Sigmoid colon (tissue), 7 donors: ENCODE measurements around the gene NYNRIN. TPM values are rescaled to one million over a fixed set of nuclear protein-coding genes. Genes with fewer than 3 reads are reported as not detected.
"Not testable (repeated sequence)": the region's sequence is repeated elsewhere in the genome, so short reads cannot be mapped to it uniquely, and the experiment has no call there.

ENCODE experiments used
- DNase-seq: peaks from one replicate; pipeline ENCODE4 v3.0.0-alpha.2; 2019
- H3K27ac ChIP-seq, 4 donors: fragments of 200-600 bp; sonication (generic); one replicate each; pipeline ENCODE4 v1.5.1; 2016 to 2019; ENCODE audit warnings: mild to moderate bottlenecking in 1 of 4
- H3K27me3 ChIP-seq, 3 donors: fragments of 200-600 bp; sonication (generic); one replicate each; pipeline ENCODE4 v1.5.1; 2019; ENCODE audit warnings: mild to moderate bottlenecking in 1 of 3
- H3K36me3 ChIP-seq, 4 donors: fragments of 200-600 bp; sonication (generic); one replicate each; pipeline ENCODE4 v1.5.1; 2016 to 2019
- H3K4me1 ChIP-seq, 4 donors: fragments of 200-600 bp; sonication (generic); one replicate each; pipeline ENCODE4 v1.5.1; 2017 to 2019
- H3K4me3 ChIP-seq, 4 donors: fragments of 200-600 bp; sonication (generic); one replicate each; pipeline ENCODE4 v1.5.1; 2017 to 2019; ENCODE audit warnings: mild to moderate bottlenecking in 2 of 4, moderate library complexity in 1 of 4
- H3K9me3 ChIP-seq, 4 donors: fragments of 200-600 bp in 3 of 4; sonication (generic) in 3 of 4; one replicate each; pipeline versions ENCODE4 v1.5.1 to v1.6.1; 2013 to 2019
- EP300 ChIP-seq, 4 donors: sonication (generic); formaldehyde crosslinking; IDR thresholded peaks; one replicate each; pipeline ENCODE4 v1.6.1; 2017; ENCODE audit warnings: antibody characterized with exemption in 4 of 4
- POLR2A ChIP-seq, 2 donors: fragments of 450-650 bp; IDR thresholded peaks; one replicate each; pipeline ENCODE4 v1.6.1; 2016; ENCODE audit warnings: antibody characterized with exemption in 2 of 2, mild to moderate bottlenecking in 2 of 2, moderate library complexity in 2 of 2
- POLR2AphosphoS5 ChIP-seq, 4 donors: sonication (generic); formaldehyde crosslinking; IDR thresholded peaks; one replicate each; pipeline ENCODE4 v1.6.1; 2017; ENCODE audit warnings: antibody characterized with exemption in 4 of 4
- WGBS, 2 donors: extraction: QIAGEN DNeasy Blood & Tissue Kit; methylation state at CpG; one replicate each; pipeline ENCODE4 v1.1.7; 2013; 5-methylcytosine and 5-hydroxymethylcytosine counted together
- intact Hi-C: fragments of 100-400 bp; cut with DNase I; formaldehyde crosslinking; loops from one replicate; pipeline ENCODE4 v1.15.1; 2023
- polyA plus RNA-seq, 3 donors: library from polyadenylated mRNA; stranded (reverse); fragments of 200-250 nt; gene quantifications; one replicate each; pipeline ENCODE4 v1.2.3, GENCODE V29; 2013
- total RNA-seq, 4 donors: library from RNA; depleted of rRNA; stranded (reverse); fragments of >200 nt; gene quantifications; one replicate each; pipeline ENCODE4 v1.1.0, GENCODE V29; 2016
- TF ChIP-seq, protein P1 (sequence below), 4 experiments: fragments of 450-650 bp in 3 of 4; fragments of 200-600 bp in 1 of 4; IDR thresholded peaks; one replicate each; pipeline ENCODE4 v1.5.1; 2016 to 2019; ENCODE audit warnings: antibody characterized with exemption in 4 of 4, mild to moderate bottlenecking in 3 of 4, moderate library complexity in 2 of 4
- donor health status: healthy with polysubstance abuse.
- donor health status: Bipolar disorder and iron deficiency.
- donor health status: healthy.

Gene NYNRIN
- total and polyA plus RNA-seq, 7 donors, result 0.60 to 17.4 (median 6.8) TPM

DNA sequence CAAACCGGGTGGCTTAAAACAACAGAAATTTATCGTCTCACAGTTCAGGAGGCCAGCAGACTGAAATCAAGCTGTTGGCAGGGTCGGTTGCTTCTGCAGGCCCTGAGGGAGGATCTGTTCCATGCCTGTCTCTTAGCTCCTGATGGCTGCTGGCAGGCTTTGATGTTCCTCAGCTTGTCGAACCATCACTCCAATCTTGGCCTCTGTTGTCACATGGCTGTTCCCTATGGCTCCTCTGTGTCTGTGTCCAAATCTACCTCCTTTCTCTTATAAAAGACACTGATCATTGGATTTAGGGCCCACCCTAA lies 16.8 kb upstream of the NYNRIN start:
- Histone ChIP-seq H3K36me3 (peaks cover 0 to under 1% (median 0%) of the 10 kb centered on the region in 4 donors), H3K4me3 (no peak overlapping the region), H3K4me1 (peaks cover 0 to 6% (median 2%) of the 10 kb centered on the region in 4 donors), H3K27ac (no peak overlapping the region), H3K9me3 (no peaks in the 10 kb centered on the region), H3K27me3 (no peaks in the 10 kb centered on the region)
- no peak for DNase-seq
- intact Hi-C loops, result no loop called here
- TF ChIP-seq, protein P1, sequence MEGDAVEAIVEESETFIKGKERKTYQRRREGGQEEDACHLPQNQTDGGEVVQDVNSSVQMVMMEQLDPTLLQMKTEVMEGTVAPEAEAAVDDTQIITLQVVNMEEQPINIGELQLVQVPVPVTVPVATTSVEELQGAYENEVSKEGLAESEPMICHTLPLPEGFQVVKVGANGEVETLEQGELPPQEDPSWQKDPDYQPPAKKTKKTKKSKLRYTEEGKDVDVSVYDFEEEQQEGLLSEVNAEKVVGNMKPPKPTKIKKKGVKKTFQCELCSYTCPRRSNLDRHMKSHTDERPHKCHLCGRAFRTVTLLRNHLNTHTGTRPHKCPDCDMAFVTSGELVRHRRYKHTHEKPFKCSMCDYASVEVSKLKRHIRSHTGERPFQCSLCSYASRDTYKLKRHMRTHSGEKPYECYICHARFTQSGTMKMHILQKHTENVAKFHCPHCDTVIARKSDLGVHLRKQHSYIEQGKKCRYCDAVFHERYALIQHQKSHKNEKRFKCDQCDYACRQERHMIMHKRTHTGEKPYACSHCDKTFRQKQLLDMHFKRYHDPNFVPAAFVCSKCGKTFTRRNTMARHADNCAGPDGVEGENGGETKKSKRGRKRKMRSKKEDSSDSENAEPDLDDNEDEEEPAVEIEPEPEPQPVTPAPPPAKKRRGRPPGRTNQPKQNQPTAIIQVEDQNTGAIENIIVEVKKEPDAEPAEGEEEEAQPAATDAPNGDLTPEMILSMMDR (IDR thresholded peaks at IDR 0.05), result no peak
- TF ChIP-seq POLR2AphosphoS5 (IDR thresholded peaks at IDR 0.05), result peak in 1 of 4 donors; percentile 3
- WGBS, 2 donors, result 82 to 86% methylated on average over 4 of the region's 4 CpGs

DNA sequence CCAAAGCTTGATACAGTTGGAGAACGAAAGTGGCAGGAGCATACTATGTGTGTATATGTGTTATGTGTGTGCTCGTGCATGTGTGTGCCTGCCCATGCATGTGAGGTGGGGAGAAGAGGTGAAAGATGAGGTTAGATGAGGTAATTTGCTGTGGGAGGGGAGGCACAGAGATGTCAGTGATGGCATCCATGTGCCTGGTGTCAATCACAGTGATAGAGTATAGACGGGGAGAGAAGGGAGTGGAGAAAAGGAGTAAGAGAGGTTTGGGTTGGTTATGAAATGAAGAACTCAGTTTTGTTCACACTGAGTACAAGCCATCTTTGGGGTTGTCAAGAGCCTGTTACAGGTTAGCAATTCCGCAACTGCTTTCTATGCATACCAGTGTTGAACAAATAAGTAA lies 14.6 kb upstream of the NYNRIN start:
- Histone ChIP-seq H3K4me1 (peaks cover 0 to 3% (median 0%) of the 10 kb centered on the region in 4 donors), H3K27ac (no peak overlapping the region), H3K9me3 (no peaks in the 10 kb centered on the region), H3K27me3 (no peaks in the 10 kb centered on the region), H3K36me3 (no peaks in the 10 kb centered on the region), H3K4me3 (no peak overlapping the region)
- 91% methylated on average over 4 of the region's 4 CpGs for WGBS, 2 donors
- TF ChIP-seq POLR2AphosphoS5 (IDR thresholded peaks at IDR 0.05) (no peak), EP300 (IDR thresholded peaks at IDR 0.05) (no peak), POLR2A (IDR thresholded peaks at IDR 0.05) (no peak)
- TF ChIP-seq, protein P1 (IDR thresholded peaks at IDR 0.05), result no peak
- intact Hi-C loops, result no loop called here
- DNase-seq, result no peak

DNA sequence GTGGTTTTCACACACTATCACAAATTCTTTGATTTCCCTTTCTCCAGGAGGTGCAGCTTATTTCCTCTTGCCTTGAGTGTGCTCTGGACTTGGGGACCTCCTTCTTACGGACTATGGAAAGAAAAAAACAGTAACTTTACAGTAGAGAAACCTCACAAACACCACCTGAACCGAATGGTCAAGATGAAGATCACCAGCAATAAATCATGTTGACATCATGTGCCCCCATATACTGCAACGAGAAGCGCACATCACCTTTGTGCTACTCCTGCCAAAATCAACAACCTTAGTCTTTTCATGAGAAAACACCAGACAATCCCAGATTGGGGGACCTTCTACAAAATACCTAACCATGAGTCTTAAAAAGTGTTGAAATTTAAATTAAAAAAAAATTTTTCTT lies 13.3 kb upstream of the NYNRIN start:
- 68 to 77% methylated on average over 4 of the region's 4 CpGs for WGBS, 2 donors
- DNase-seq, result no peak
- Histone ChIP-seq H3K36me3 (no peaks in the 10 kb centered on the region), H3K4me1 (peaks cover 0 to 3% (median 0%) of the 10 kb centered on the region in 4 donors), H3K4me3 (no peak overlapping the region), H3K9me3 (no peaks in the 10 kb centered on the region), H3K27ac (no peak overlapping the region), H3K27me3 (no peaks in the 10 kb centered on the region)
- intact Hi-C loops, result no loop called here
- no peak for TF ChIP-seq POLR2AphosphoS5 (IDR thresholded peaks at IDR 0.05)
- no peak for TF ChIP-seq EP300 (IDR thresholded peaks at IDR 0.05)
- TF ChIP-seq POLR2A (IDR thresholded peaks at IDR 0.05), result no peak
- TF ChIP-seq, protein P1 (IDR thresholded peaks at IDR 0.05), result no peak

DNA sequence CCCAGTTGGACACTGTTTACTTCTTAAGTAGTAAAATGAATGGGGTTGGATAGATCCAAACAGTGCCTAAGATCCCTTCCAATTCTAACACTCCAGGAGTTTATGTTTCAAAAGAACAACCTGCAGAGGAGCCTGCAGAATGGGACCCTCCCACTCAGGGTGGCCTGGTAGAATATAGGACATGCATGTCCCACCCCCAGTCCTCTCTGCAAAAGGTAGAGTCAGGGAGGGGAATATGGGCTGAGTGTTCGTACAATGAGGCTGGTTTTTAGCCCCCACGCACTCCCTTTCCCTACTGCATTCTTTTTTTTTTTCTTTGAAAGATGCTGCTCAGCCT lies 11.8 kb upstream of the NYNRIN start:
- no peak for DNase-seq
- H3K4me1 ChIP-seq, result no peaks in the 10 kb centered on the region
- WGBS, 2 donors, result 76 to 86% methylated on average over 2 of the region's 2 CpGs
- no peak overlapping the region for H3K4me3 ChIP-seq
- intact Hi-C loops, result no loop called here
- H3K27ac ChIP-seq, result no peak overlapping the region
- no peaks in the 10 kb centered on the region for H3K9me3 ChIP-seq
- TF ChIP-seq POLR2A (IDR thresholded peaks at IDR 0.05) (no peak), POLR2AphosphoS5 (IDR thresholded peaks at IDR 0.05) (no peak), EP300 (IDR thresholded peaks at IDR 0.05) (no peak)
- TF ChIP-seq, protein P1 (IDR thresholded peaks at IDR 0.05), result no peak
- H3K36me3 ChIP-seq, result no peaks in the 10 kb centered on the region
- no peaks in the 10 kb centered on the region for H3K27me3 ChIP-seq

DNA sequence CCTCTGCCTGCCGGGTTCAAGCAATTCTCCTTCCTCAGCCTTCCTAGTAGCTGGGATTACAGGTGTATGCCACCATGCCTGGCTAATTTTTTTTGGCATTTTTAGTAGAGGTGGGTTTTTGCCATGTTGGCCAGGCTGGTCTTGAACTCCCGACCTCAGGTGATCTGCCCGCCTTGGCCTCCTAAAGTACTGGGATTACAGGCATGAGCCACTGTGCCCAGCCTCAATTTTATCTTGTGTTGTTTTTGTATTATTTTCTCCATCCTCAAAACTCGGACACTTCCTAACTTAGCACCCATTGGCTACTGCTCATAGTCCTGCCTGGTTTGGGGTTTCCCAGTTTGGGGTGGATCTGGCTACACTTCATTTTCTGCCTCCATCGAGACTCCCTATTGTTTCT lies 11.2 kb upstream of the NYNRIN start:
- not testable (repeated sequence) for DNase-seq

More for the DNA sequence above, 11.2 kb upstream of the NYNRIN start:
- H3K36me3 ChIP-seq, H3K9me3 ChIP-seq, intact Hi-C loops, H3K4me1 ChIP-seq, H3K27ac ChIP-seq, H3K4me3 ChIP-seq, H3K27me3 ChIP-seq: not testable (repeated sequence)
- 91 to 92% methylated on average over 5 of the region's 5 CpGs for WGBS, 2 donors
